ENCODE data around the gene ZNF84. TPM values are rescaled to one million over a fixed set of nuclear protein-coding genes. Genes with fewer than 3 reads are reported as not detected.
A peak's percentile ranks its signal among the peaks of the same experiment; 100 is the strongest.

ZNF84 gene
- total RNA-seq, 1 experiment from 2014 or later, result 36.8 TPM

DNA sequence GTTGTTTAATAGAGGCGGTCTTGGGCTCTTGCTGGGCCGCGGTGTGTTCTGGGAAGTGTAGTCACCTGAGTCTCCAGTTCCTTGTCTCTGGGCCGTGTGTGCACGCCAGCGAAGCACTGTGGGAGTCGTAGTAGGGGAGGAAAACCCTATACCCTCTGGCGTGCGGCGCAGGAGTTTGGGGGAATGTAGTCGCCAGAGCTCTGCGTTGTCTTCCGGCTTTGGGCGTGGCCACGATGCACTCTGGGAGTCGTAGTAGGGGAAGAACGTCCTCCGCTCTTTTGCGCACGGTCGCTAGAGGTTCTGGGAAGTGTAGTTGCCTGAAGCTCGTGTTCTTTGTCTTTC is 42.7 kb downstream of the ZNF84 start:
- BruUV-seq (replicated peaks), result TSS peak; percentile 91
- CTCF ChIA-PET, result no interaction called here
- Histone ChIP-seq H3K27me3 (ENCODE audit: control insufficient read depth, insufficient read depth, low read length) (no peaks in the 10 kb centered on the region), H3K36me3 (ENCODE audit: control insufficient read depth, insufficient read depth, low read length) (peaks cover 12% of the 10 kb centered on the region), H3K4me1 (ENCODE audit: control insufficient read depth, insufficient read depth, low read length) (no peaks in the 10 kb centered on the region), H3K4me3 (ENCODE audit: low read depth in 2 of 2, low read length in 2 of 2) (peak overlapping the region; percentile 74 to 79), H3K9me3 (ENCODE audit: control insufficient read depth, insufficient read depth, low read depth, low read length) (peaks cover 60% of the 10 kb centered on the region), H3K27ac (ENCODE audit: low read length) (peak overlapping the region; percentile 77)
- in situ Hi-C loops (cut with HindIII; ENCODE audit: low pct_unique_long_range_greater_than_20kb, low sequenced_read_pairs), result no loop called here
- POLR2A ChIA-PET, result no interaction called here
- DNase-seq (ENCODE audit: low read depth, low spot score) (peak; percentile 92), ATAC-seq (peak; percentile 93)
- intact Hi-C loops (cut with micrococcal nuclease; ENCODE audit: unreplicated experiment), result no loop called here
- TF ChIP-seq POLR2AphosphoS5 (IDR thresholded peaks at IDR 0.05; ENCODE audit: low read depth, low read length) (no peak), SIN3A (IDR thresholded peaks at IDR 0.05; ENCODE audit: borderline replicate concordance, insufficient read depth, low read depth, low read length) (no peak), TCF7L2 (IDR thresholded peaks at IDR 0.05; ENCODE audit: low read depth, low read length) (no peak)
- TF ChIP-seq, protein P1, sequence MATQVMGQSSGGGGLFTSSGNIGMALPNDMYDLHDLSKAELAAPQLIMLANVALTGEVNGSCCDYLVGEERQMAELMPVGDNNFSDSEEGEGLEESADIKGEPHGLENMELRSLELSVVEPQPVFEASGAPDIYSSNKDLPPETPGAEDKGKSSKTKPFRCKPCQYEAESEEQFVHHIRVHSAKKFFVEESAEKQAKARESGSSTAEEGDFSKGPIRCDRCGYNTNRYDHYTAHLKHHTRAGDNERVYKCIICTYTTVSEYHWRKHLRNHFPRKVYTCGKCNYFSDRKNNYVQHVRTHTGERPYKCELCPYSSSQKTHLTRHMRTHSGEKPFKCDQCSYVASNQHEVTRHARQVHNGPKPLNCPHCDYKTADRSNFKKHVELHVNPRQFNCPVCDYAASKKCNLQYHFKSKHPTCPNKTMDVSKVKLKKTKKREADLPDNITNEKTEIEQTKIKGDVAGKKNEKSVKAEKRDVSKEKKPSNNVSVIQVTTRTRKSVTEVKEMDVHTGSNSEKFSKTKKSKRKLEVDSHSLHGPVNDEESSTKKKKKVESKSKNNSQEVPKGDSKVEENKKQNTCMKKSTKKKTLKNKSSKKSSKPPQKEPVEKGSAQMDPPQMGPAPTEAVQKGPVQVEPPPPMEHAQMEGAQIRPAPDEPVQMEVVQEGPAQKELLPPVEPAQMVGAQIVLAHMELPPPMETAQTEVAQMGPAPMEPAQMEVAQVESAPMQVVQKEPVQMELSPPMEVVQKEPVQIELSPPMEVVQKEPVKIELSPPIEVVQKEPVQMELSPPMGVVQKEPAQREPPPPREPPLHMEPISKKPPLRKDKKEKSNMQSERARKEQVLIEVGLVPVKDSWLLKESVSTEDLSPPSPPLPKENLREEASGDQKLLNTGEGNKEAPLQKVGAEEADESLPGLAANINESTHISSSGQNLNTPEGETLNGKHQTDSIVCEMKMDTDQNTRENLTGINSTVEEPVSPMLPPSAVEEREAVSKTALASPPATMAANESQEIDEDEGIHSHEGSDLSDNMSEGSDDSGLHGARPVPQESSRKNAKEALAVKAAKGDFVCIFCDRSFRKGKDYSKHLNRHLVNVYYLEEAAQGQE (IDR thresholded peaks at IDR 0.05; ENCODE audit: insufficient read depth in 1 of 2, low read depth in 2 of 2, low read length in 1 of 2), result no peak
- TF ChIP-seq, protein P2, sequence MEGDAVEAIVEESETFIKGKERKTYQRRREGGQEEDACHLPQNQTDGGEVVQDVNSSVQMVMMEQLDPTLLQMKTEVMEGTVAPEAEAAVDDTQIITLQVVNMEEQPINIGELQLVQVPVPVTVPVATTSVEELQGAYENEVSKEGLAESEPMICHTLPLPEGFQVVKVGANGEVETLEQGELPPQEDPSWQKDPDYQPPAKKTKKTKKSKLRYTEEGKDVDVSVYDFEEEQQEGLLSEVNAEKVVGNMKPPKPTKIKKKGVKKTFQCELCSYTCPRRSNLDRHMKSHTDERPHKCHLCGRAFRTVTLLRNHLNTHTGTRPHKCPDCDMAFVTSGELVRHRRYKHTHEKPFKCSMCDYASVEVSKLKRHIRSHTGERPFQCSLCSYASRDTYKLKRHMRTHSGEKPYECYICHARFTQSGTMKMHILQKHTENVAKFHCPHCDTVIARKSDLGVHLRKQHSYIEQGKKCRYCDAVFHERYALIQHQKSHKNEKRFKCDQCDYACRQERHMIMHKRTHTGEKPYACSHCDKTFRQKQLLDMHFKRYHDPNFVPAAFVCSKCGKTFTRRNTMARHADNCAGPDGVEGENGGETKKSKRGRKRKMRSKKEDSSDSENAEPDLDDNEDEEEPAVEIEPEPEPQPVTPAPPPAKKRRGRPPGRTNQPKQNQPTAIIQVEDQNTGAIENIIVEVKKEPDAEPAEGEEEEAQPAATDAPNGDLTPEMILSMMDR (IDR thresholded peaks at IDR 0.05), result no peak

DNA sequence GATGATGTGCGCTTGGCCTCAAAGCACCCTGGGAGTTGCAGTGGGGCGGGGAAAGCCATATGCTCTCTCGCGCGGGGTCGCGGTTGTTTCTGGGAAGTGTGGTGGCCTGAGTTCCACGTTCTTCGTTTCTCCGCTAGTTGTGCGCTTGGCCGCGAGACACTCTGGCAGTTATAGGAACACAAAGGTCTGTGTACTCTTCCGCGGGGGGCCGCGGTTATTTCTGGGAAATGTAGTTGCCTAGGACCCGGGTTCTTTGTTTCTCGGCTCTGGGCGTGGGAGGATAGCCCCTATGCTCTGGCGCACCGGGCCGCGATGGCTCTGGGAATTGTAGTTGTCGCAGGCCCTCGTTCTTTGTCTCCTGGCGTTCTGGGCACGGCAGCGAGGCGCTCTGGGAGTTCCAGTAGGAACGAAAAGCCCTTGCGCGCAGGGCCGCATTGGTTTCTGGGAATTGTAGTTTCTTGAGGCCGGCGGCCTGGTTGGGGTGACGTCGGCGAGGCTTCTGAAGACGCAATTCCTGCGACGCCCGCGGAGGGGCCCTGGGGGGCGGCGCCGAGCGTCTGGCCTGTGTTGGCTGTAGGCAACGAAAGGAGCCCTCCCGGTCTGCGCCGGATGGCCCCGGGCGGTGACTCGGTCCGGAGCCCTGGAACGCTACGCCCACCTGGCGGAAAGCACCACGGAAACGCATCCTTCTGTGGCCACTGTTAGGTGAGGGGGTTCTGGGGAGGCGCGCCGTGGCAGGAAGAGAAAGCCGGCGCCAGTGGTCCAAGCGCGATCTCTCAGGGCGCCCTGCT is 43.3 kb downstream of the ZNF84 start, which contains the start of gene ZNF140:
Gene ZNF140, plus strand, starts transcription at position 556 of the 791 bp plus-strand sequence. CDS start 398 bp downstream, outside the sequence.
- intact Hi-C loops (cut with micrococcal nuclease; ENCODE audit: unreplicated experiment) (no loop called here), in situ Hi-C loops (cut with HindIII; ENCODE audit: low pct_unique_long_range_greater_than_20kb, low sequenced_read_pairs) (no loop called here)
- Histone ChIP-seq H3K4me1 (ENCODE audit: control insufficient read depth, insufficient read depth, low read length) (no peaks in the 10 kb centered on the region), H3K4me3 (ENCODE audit: low read depth in 2 of 2, low read length in 2 of 2) (peak within 1 kb of the TSS; percentile 74 to 79), H3K27ac (ENCODE audit: low read length) (peak within 1 kb of the TSS; percentile 77), H3K36me3 (ENCODE audit: control insufficient read depth, insufficient read depth, low read length) (peaks cover 12% of the 10 kb centered on the region), H3K9me3 (ENCODE audit: control insufficient read depth, insufficient read depth, low read depth, low read length) (peaks cover 60% of the 10 kb centered on the region), H3K27me3 (ENCODE audit: control insufficient read depth, insufficient read depth, low read length) (no peaks in the 10 kb centered on the region)
- BruUV-seq (replicated peaks), result no TSS peak
- ATAC-seq (peak; percentile 87), DNase-seq (ENCODE audit: low read depth, low spot score) (peak; percentile 71)
- POLR2A ChIA-PET, result no interaction called here
- CTCF ChIA-PET, result interaction anchor here (0.6 kb wide), 1 partner anchor 9 kb away, joined by 3 read pairs; no protein-coding TSS in a partner anchor
- TF ChIP-seq SIN3A (IDR thresholded peaks at IDR 0.05; ENCODE audit: borderline replicate concordance, insufficient read depth, low read depth, low read length) (no peak), TCF7L2 (IDR thresholded peaks at IDR 0.05; ENCODE audit: low read depth, low read length) (peak; percentile 19; the same call in 1 of the 2 replicates), POLR2AphosphoS5 (IDR thresholded peaks at IDR 0.05; ENCODE audit: low read depth, low read length) (peak; percentile 65)
- TF ChIP-seq, protein P2 (IDR thresholded peaks at IDR 0.05), result no peak; the same call in 1 of the 2 replicates
- TF ChIP-seq, protein P1 (IDR thresholded peaks at IDR 0.05; ENCODE audit: insufficient read depth in 1 of 2, low read depth in 2 of 2, low read length in 1 of 2), result no peak
